ENCODE results near the gene CYREN.

DNA sequence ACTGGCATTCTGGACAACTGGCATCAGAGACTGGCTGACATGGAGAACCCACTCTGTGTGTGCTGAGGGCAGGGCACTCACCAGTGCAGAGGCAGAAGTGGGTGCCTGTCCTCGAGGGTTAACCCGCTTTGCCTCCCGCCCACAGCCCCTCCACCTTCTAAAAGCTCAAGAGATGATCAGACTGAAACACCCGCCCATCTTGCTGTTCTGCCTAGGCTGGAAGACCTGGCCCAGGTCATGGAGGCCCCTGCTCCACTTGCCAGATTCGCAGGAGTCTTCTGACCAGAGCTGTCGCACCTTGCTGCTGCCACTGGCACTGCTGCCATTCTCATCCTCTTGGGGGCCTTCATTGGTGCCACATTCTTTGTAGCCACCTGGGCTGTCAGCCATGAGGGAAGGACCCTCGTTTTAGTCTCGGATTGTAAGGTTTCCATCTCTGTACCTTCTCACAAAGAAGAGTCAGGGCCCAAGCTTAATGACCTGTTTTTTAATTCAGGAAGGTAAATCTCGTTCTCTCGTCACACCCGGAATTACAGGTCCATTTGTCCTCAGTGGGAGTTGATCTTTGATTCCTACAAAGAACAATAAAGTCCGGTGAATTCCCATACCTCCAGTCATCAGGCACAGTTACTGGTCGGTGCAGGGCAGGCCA, 1.9 kb downstream of the CYREN start:
- TF ChIP-seq POLR2A (IDR thresholded peaks at IDR 0.05) = no peak
- TF ChIP-seq, protein P1, sequence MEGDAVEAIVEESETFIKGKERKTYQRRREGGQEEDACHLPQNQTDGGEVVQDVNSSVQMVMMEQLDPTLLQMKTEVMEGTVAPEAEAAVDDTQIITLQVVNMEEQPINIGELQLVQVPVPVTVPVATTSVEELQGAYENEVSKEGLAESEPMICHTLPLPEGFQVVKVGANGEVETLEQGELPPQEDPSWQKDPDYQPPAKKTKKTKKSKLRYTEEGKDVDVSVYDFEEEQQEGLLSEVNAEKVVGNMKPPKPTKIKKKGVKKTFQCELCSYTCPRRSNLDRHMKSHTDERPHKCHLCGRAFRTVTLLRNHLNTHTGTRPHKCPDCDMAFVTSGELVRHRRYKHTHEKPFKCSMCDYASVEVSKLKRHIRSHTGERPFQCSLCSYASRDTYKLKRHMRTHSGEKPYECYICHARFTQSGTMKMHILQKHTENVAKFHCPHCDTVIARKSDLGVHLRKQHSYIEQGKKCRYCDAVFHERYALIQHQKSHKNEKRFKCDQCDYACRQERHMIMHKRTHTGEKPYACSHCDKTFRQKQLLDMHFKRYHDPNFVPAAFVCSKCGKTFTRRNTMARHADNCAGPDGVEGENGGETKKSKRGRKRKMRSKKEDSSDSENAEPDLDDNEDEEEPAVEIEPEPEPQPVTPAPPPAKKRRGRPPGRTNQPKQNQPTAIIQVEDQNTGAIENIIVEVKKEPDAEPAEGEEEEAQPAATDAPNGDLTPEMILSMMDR (IDR thresholded peaks at IDR 0.05 in 8 of 11, conservative IDR thresholded peaks at IDR 0.05 in 3 of 11) = no peak
